ENCODE data around the gene ZNF529.

Gene ZNF529

GRCh38 chr19:36514012-36514612 lies 59.0 kb downstream of the ZNF529 start:
- in situ Hi-C loops (cut with MboI; ENCODE audit: low sequenced_read_pairs): no loop called here

GRCh38 chr19:36508325-36508724 lies 64.8 kb downstream of the ZNF529 start:
- in situ Hi-C loops (cut with MboI; ENCODE audit: low sequenced_read_pairs): no loop called here

GRCh38 chr19:36501973-36502372 lies 71.1 kb downstream of the ZNF529 start:
- in situ Hi-C loops (cut with MboI; ENCODE audit: low sequenced_read_pairs): no loop called here

GRCh38 chr19:36497001-36497400 lies 76.1 kb downstream of the ZNF529 start:
- in situ Hi-C loops (cut with MboI; ENCODE audit: low sequenced_read_pairs): no loop called here
